ENCODE results near the gene RAMP1. TPM values are rescaled to one million over a fixed set of nuclear protein-coding genes. Genes with fewer than 3 reads are reported as not detected.
A peak's percentile ranks its signal among the peaks of the same experiment; 100 is the strongest.

The RAMP1 gene
- total and polyA plus RNA-seq, 2 of the 4 experiments (the other 2 are of a cell fraction) = 15.8 to 77.1 TPM

GRCh38 chr2:237942513-237942899, 83.1 kb downstream of the RAMP1 start:
- Histone ChIP-seq H3K79me1 (ENCODE audit: low read depth in 1 of 2, low read length in 2 of 2) (no peaks in the 10 kb centered on the region), H3K27ac (ENCODE audit: insufficient read depth, low read length) (no peak overlapping the region), H2AFZ (replicated peaks; ENCODE audit: low read length, poor library complexity) (no peak overlapping the region), H3K18ac (ENCODE audit: low read depth, low read length) (peak overlapping the region; percentile 18; the same call in 1 of the 2 replicates), H3K4ac (ENCODE audit: low read depth, low read length) (no peak overlapping the region), H2BK20ac (ENCODE audit: low read depth, low read length) (no peak overlapping the region), H3K14ac (replicated peaks; ENCODE audit: low read depth, low read length) (no peak overlapping the region), H2AK9ac (replicated peaks; ENCODE audit: low read depth, low read length, poor library complexity) (no peak overlapping the region), H3K36me3 (ENCODE audit: control insufficient read depth, insufficient read depth, low read length) (no peaks in the 10 kb centered on the region), H3K9me1 (ENCODE audit: insufficient read depth, low read length) (peaks cover 11% of the 10 kb centered on the region), H2BK5ac (ENCODE audit: low read depth, low read length, poor library complexity, severe bottlenecking) (no peak overlapping the region), H3K4me2 (ENCODE audit: low read depth, low read length) (no peak overlapping the region), H3K9ac (ENCODE audit: low read depth, low read length) (no peak overlapping the region), H2BK15ac (ENCODE audit: low read depth, low read length) (no peak overlapping the region), H3K4me1 (ENCODE audit: control insufficient read depth, insufficient read depth, low read length) (peaks cover 6% of the 10 kb centered on the region), H4K5ac (ENCODE audit: low read depth, low read length) (no peak overlapping the region; the same call in 1 of the 2 replicates), H3K4me3 (ENCODE audit: insufficient read depth, low read depth, low read length) (no peak overlapping the region), H3K56ac (ENCODE audit: extremely low read depth, insufficient read depth, low read length) (no peak overlapping the region), H2AK5ac (ENCODE audit: low read depth, low read length) (no peak overlapping the region), H4K91ac (ENCODE audit: insufficient read depth, low read depth, low read length) (no peak overlapping the region), H3K23ac (ENCODE audit: low read depth, low read length) (no peak overlapping the region), H4K20me1 (ENCODE audit: insufficient read depth, low read length) (no peaks in the 10 kb centered on the region; the same call in 1 of the 2 replicates), H3K9me3 (ENCODE audit: control insufficient read depth, insufficient read depth, low read length) (peaks cover 13% of the 10 kb centered on the region), H3K27me3 (ENCODE audit: control insufficient read depth, insufficient read depth, low read length) (no peaks in the 10 kb centered on the region), H4K8ac (ENCODE audit: low read depth in 2 of 2, low read length in 2 of 2) (no peak overlapping the region), H2BK120ac (ENCODE audit: low read depth, low read length) (no peak overlapping the region)
- intact Hi-C loops (cut with micrococcal nuclease) (no loop called here), dilution Hi-C loops (cut with HindIII; ENCODE audit: low sequenced_read_pairs, unreplicated experiment) (no loop called here), in situ Hi-C loops (cut with MboI; ENCODE audit: low sequenced_read_pairs) (no loop called here)
- WGBS, 2 experiments (ENCODE audit: extremely low coverage in 2 of 2, insufficient read length in 1 of 2) = 67% methylated on average over 1 of the region's 3 CpGs; no CpG with 5 or more reads in 1 of the 2 experiments
- no TSS peak for BruUV-seq (replicated peaks)
- ATAC-seq (ENCODE audit: low read depth) (no peak), DNase-seq (no peak)
- CTCF ChIA-PET = no interaction called here
- TF ChIP-seq POLR2A (IDR thresholded peaks at IDR 0.05; ENCODE audit: low read depth, low read length) (no peak), FOS (IDR thresholded peaks at IDR 0.05; ENCODE audit: low read depth, low read length) (no peak), MAZ (IDR thresholded peaks at IDR 0.05; ENCODE audit: borderline replicate concordance, low read depth, low read length) (no peak), MXI1 (IDR thresholded peaks at IDR 0.05; ENCODE audit: borderline replicate concordance, low read depth, low read length) (no peak), MAFK (IDR thresholded peaks at IDR 0.05; ENCODE audit: low read depth, low read length) (no peak), SMC3 (IDR thresholded peaks at IDR 0.05; ENCODE audit: low read depth, low read length) (no peak), BHLHE40 (IDR thresholded peaks at IDR 0.05; ENCODE audit: low read depth, low read length) (no peak), NFE2L2 (IDR thresholded peaks at IDR 0.05; ENCODE audit: low read depth, low read length) (no peak), RAD21 (IDR thresholded peaks at IDR 0.05; ENCODE audit: low read length) (no peak)
- POLR2A ChIA-PET (ENCODE audit: unreplicated experiment) = no interaction called here
